ENCODE results near the gene ZBTB17.

ZBTB17 gene

DNA sequence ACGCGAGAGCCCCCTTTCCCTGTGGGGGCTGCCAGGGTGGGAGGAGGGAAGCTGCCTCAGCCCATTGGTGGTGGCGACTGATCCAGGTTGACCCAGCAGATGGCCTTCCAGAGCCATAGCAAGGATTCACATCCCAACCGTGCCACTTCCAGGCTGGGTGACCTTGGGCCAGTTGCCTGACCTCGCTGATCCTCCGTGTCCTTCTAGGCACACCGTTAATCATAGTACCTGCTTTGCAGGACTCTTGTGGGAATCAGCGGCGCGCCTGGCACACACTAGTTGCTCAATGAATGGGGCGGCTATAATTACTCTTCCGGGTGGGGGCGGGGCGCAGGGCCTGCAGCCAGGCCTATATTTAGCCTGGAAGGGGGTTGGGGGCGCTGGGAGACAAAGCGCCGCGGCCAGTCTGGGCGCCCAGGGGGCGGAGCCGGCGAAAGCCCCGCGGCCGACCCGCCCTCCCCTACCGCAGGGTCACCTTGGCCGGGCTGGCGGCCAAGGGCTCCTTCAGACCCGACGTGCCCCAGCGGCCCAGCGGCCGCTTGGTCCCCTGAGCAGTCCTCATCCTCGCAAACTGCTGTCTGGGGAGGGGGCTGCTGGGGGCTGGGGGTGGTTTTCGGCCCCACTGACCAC lies 36.8 kb upstream of the ZBTB17 start:
- TF ChIP-seq, protein P1, sequence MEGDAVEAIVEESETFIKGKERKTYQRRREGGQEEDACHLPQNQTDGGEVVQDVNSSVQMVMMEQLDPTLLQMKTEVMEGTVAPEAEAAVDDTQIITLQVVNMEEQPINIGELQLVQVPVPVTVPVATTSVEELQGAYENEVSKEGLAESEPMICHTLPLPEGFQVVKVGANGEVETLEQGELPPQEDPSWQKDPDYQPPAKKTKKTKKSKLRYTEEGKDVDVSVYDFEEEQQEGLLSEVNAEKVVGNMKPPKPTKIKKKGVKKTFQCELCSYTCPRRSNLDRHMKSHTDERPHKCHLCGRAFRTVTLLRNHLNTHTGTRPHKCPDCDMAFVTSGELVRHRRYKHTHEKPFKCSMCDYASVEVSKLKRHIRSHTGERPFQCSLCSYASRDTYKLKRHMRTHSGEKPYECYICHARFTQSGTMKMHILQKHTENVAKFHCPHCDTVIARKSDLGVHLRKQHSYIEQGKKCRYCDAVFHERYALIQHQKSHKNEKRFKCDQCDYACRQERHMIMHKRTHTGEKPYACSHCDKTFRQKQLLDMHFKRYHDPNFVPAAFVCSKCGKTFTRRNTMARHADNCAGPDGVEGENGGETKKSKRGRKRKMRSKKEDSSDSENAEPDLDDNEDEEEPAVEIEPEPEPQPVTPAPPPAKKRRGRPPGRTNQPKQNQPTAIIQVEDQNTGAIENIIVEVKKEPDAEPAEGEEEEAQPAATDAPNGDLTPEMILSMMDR (conservative IDR thresholded peaks at IDR 0.05; ENCODE audit: low read length) = no peak
- TF ChIP-seq EZH2phosphoT487 (IDR thresholded peaks at IDR 0.05; ENCODE audit: borderline replicate concordance) = no peak
- Histone ChIP-seq H3K36me3 (ENCODE audit: insufficient read depth, low read length) (no peaks in the 10 kb centered on the region), H2AFZ (ENCODE audit: low read length) (0 out of 2 replicates have a peak overlapping the region, but pooled peaks have one; percentile 19), H4K20me1 (ENCODE audit: insufficient read depth, low read length, poor library complexity, severe bottlenecking) (no peaks in the 10 kb centered on the region), H3K9me2 (replicated peaks; ENCODE audit: low read depth, low read length) (no peaks in the 10 kb centered on the region), H3K4me3 (ENCODE audit: low read length, poor library complexity, severe bottlenecking) (peak overlapping the region; percentile 44), H3K4me1 (ENCODE audit: insufficient read depth, low read length, poor library complexity, severe bottlenecking) (no peaks in the 10 kb centered on the region), H3K4me2 (ENCODE audit: low read depth, low read length, poor library complexity, severe bottlenecking) (no peak overlapping the region), H3F3A (ENCODE audit: low read depth) (no peaks in the 10 kb centered on the region), H3K79me2 (ENCODE audit: insufficient read depth, low read length) (no peaks in the 10 kb centered on the region), H3K27me3 (ENCODE audit: insufficient read depth, low read length, poor library complexity, severe bottlenecking) (no peaks in the 10 kb centered on the region), H3K9me3 (ENCODE audit: insufficient read depth, low read depth, low read length) (no peaks in the 10 kb centered on the region), H3K9ac (ENCODE audit: low read depth, low read length, poor library complexity, severe bottlenecking) (no peak overlapping the region)

DNA sequence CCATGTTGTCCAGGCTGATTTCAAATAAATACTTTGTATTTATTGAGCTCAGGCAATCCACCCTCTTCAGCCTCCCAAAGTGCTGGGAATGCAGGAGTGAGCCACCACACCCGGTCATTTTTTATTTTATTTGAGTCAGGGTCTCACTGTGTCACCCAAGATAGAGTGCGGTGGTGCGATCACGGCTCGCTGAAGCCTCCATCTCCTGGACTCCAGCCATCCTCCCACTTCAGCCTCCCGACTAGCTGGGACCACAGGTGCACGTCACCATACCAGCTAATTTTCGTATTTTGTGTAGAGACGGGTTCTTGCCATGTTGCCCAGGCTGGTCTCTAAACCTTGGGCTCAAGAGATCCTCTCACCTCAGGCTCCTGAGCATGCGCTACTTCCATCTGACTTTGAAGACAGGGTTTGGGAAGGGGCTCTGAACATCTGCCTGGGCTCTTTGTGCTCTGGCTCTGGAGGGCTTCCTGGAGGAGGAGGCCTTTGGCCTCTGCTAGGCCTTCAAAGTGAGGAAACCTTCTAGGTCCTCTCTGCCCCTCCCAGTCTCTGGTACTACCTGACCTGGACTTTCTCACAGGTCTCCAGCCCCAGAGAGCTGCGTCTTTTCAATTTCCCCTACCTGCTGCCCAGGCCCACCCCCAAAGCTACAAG lies 36.2 kb upstream of the ZBTB17 start:
- no peaks in the 10 kb centered on the region for H3K9me2 ChIP-seq (replicated peaks; ENCODE audit: low read depth, low read length)
- H3K27me3 ChIP-seq (ENCODE audit: insufficient read depth, low read length, poor library complexity, severe bottlenecking) = no peaks in the 10 kb centered on the region
- H4K20me1 ChIP-seq (ENCODE audit: insufficient read depth, low read length, poor library complexity, severe bottlenecking) = no peaks in the 10 kb centered on the region
- no peak overlapping the region for H2AFZ ChIP-seq (ENCODE audit: low read length)
- no peaks in the 10 kb centered on the region for H3K36me3 ChIP-seq (ENCODE audit: insufficient read depth, low read length)
- H3K9ac ChIP-seq (ENCODE audit: low read depth, low read length, poor library complexity, severe bottlenecking) = no peak overlapping the region
- H3K79me2 ChIP-seq (ENCODE audit: insufficient read depth, low read length) = no peaks in the 10 kb centered on the region
- H3F3A ChIP-seq (ENCODE audit: low read depth) = no peaks in the 10 kb centered on the region
- H3K9me3 ChIP-seq (ENCODE audit: insufficient read depth, low read depth, low read length) = no peaks in the 10 kb centered on the region
- H3K4me3 ChIP-seq (ENCODE audit: low read length, poor library complexity, severe bottlenecking) = no peak overlapping the region
- H3K4me1 ChIP-seq (ENCODE audit: insufficient read depth, low read length, poor library complexity, severe bottlenecking) = no peaks in the 10 kb centered on the region
- H3K4me2 ChIP-seq (ENCODE audit: low read depth, low read length, poor library complexity, severe bottlenecking) = no peak overlapping the region
- TF ChIP-seq, protein P1 (conservative IDR thresholded peaks at IDR 0.05; ENCODE audit: low read length) = no peak
- no peak for TF ChIP-seq EZH2phosphoT487 (IDR thresholded peaks at IDR 0.05; ENCODE audit: borderline replicate concordance)

DNA sequence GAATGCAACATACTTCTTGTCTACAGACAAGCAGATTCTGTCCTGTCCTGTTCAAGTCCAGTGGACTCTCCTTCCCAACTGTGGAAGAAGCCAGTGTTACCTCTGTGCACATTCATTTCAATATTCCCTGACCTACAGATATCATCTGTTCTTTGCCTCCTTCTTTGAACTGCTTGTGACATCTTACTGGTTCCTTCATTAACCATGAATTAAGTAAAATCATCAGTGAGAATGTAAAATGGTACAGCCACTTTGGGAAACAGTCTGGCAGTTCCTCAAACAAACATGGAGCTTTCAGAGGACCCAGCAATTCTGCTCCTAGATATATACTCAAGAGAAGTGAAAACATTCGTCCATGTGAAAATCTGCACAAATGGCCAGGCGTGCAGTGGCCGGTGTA lies 34.9 kb upstream of the ZBTB17 start:
- Histone ChIP-seq H3K9me3 (ENCODE audit: insufficient read depth, low read depth, low read length) (no peaks in the 10 kb centered on the region), H2AFZ (ENCODE audit: low read length) (no peak overlapping the region), H3K4me3 (ENCODE audit: low read length, poor library complexity, severe bottlenecking) (no peak overlapping the region), H3K4me1 (ENCODE audit: insufficient read depth, low read length, poor library complexity, severe bottlenecking) (no peaks in the 10 kb centered on the region), H3K36me3 (ENCODE audit: insufficient read depth, low read length) (no peaks in the 10 kb centered on the region), H3F3A (ENCODE audit: low read depth) (no peaks in the 10 kb centered on the region), H3K4me2 (ENCODE audit: low read depth, low read length, poor library complexity, severe bottlenecking) (no peak overlapping the region), H3K9ac (ENCODE audit: low read depth, low read length, poor library complexity, severe bottlenecking) (no peak overlapping the region), H4K20me1 (ENCODE audit: insufficient read depth, low read length, poor library complexity, severe bottlenecking) (no peaks in the 10 kb centered on the region), H3K27me3 (ENCODE audit: insufficient read depth, low read length, poor library complexity, severe bottlenecking) (no peaks in the 10 kb centered on the region), H3K9me2 (replicated peaks; ENCODE audit: low read depth, low read length) (no peaks in the 10 kb centered on the region), H3K79me2 (ENCODE audit: insufficient read depth, low read length) (no peaks in the 10 kb centered on the region)
- no peak for TF ChIP-seq EZH2phosphoT487 (IDR thresholded peaks at IDR 0.05; ENCODE audit: borderline replicate concordance)
- TF ChIP-seq, protein P1 (conservative IDR thresholded peaks at IDR 0.05; ENCODE audit: low read length) = no peak

Data from Loucy (cell line).